Choroid plexus epithelial cell (primary cell): ENCODE results near the gene LFNG.

Experiments used
- DNase-seq: peaks from one replicate; pipeline ENCODE4 v3.0.0-alpha.2; 2010; ENCODE audit warnings: low read depth
- H3K4me3 ChIP-seq: 2 replicates; pipeline ENCODE4 v1.5.1; 2011; ENCODE audit warnings: low read depth, mild to moderate bottlenecking, control low read depth, low read length, moderate library complexity
- TF ChIP-seq, protein P1 (sequence below): conservative IDR thresholded peaks from 2 replicates; pipeline ENCODE4 v1.5.1; 2011; ENCODE audit warnings: low read depth, mild to moderate bottlenecking, control low read depth, inconsistent platforms, low read length, moderate library complexity

LFNG gene

GRCh38 chr7:2517678-2518507 lies 1.7 kb upstream of the LFNG start:
- TF ChIP-seq, protein P1, sequence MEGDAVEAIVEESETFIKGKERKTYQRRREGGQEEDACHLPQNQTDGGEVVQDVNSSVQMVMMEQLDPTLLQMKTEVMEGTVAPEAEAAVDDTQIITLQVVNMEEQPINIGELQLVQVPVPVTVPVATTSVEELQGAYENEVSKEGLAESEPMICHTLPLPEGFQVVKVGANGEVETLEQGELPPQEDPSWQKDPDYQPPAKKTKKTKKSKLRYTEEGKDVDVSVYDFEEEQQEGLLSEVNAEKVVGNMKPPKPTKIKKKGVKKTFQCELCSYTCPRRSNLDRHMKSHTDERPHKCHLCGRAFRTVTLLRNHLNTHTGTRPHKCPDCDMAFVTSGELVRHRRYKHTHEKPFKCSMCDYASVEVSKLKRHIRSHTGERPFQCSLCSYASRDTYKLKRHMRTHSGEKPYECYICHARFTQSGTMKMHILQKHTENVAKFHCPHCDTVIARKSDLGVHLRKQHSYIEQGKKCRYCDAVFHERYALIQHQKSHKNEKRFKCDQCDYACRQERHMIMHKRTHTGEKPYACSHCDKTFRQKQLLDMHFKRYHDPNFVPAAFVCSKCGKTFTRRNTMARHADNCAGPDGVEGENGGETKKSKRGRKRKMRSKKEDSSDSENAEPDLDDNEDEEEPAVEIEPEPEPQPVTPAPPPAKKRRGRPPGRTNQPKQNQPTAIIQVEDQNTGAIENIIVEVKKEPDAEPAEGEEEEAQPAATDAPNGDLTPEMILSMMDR, result no peak
- H3K4me3 ChIP-seq, result no peak overlapping the region
- peak; percentile 61 for DNase-seq

- peak overlapping the region; percentile 47 for H3K4me3 ChIP-seq
- TF ChIP-seq, protein P1, result no peak
- no peak for DNase-seq
Measured at GRCh38 chr7:2518737-2519118, 846 bp upstream of the LFNG start.

DNA sequence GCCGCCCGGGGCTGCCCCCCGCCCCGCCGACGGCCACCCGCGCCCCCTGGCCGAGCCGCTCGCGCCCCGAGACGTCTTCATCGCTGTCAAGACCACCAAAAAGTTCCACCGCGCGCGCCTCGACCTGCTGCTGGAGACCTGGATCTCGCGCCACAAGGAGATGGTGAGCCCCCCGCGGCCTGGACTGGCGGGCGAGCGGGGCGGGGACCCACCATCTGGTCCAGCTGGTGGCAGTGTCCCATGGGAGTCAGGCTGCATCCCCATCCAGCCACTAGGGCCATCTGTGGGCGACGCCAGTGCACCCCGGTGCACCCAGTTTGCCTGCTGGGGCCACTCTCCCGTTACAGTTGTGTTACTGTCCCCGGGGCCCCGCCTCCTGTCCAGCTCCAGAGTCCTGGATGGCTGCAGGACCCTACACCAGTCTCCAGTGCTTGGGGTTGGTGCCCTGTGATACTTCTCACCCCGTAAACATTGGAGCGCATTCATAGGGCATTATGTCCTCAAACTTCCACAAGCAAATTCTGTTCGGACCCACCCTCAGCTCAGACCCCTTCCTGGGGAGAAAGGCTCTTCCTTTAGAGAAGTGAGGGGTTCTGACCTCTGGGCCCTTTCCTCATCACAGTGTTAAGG lies 672 bp downstream of the LFNG start:
- TF ChIP-seq, protein P1, result no peak

GRCh38 chr7:2520761-2521290 lies 1.3 kb downstream of the LFNG start:
- no peak for DNase-seq
- TF ChIP-seq, protein P1, result no peak

More for the DNA sequence above, 672 bp downstream of the LFNG start:
- peak overlapping the region; percentile 46 for H3K4me3 ChIP-seq
- no peak for DNase-seq

GRCh38 chr7:2521341-2521745 lies 1.8 kb downstream of the LFNG start:
- H3K4me3 ChIP-seq, result peak overlapping the region; percentile 28
- no peak for DNase-seq
- TF ChIP-seq, protein P1, result no peak

More at GRCh38 chr7:2520761-2521290, 1.3 kb downstream of the LFNG start:
- peak overlapping the region; percentile 46 for H3K4me3 ChIP-seq

- no peak overlapping the region for H3K4me3 ChIP-seq
- no peak for DNase-seq
- TF ChIP-seq, protein P1, result peak; percentile 4
Measured at GRCh38 chr7:2521952-2522591, 2.5 kb downstream of the LFNG start.
